Ovary (tissue), 3 donors: ENCODE results near the gene BIRC3.

Source experiments
- CTCF ChIP-seq, 3 donors: fragments of 450-650 bp in 2 of 3; fragments of 200-600 bp in 1 of 3; IDR thresholded peaks; one replicate each; pipeline versions ENCODE4 v1.5.1 to v1.8.0; 2016 to 2022; ENCODE audit warnings: antibody characterized with exemption in 3 of 3, mild to moderate bottlenecking in 1 of 3
- EP300 ChIP-seq: sonication (generic); formaldehyde crosslinking; IDR thresholded peaks from one replicate; pipeline ENCODE4 v1.6.1; 2017; ENCODE audit warnings: antibody characterized with exemption
- POLR2A ChIP-seq: fragments of 450-650 bp; IDR thresholded peaks from one replicate; pipeline ENCODE4 v1.6.1; 2017; ENCODE audit warnings: antibody characterized with exemption, mild to moderate bottlenecking, moderate library complexity
- donor health status: DM: no; HTN: no; CAD: no.

- peak; percentile 16 to 54 (median 46) for TF ChIP-seq CTCF (IDR thresholded peaks at IDR 0.05)
- no peak for TF ChIP-seq EP300
- TF ChIP-seq POLR2A = no peak
Observed at GRCh38 chr11:102268083-102268984, 49.0 kb upstream of the BIRC3 start.
